Ovary (tissue), 3 donors: ENCODE data around the gene TCF12.

Source experiments
- EP300 ChIP-seq: sonication (generic); formaldehyde crosslinking; IDR thresholded peaks from one replicate; pipeline ENCODE4 v1.6.1; 2017; ENCODE audit warnings: antibody characterized with exemption
- POLR2A ChIP-seq: fragments of 450-650 bp; IDR thresholded peaks from one replicate; pipeline ENCODE4 v1.6.1; 2017; ENCODE audit warnings: antibody characterized with exemption, mild to moderate bottlenecking, moderate library complexity
- TF ChIP-seq, protein P1 (sequence below), 3 donors: fragments of 450-650 bp in 2 of 3; fragments of 200-600 bp in 1 of 3; IDR thresholded peaks; one replicate each; pipeline versions ENCODE4 v1.5.1 to v1.8.0; 2016 to 2022; ENCODE audit warnings: antibody characterized with exemption in 3 of 3, mild to moderate bottlenecking in 1 of 3
- donor health status: DM: no; HTN: no; CAD: no.

DNA sequence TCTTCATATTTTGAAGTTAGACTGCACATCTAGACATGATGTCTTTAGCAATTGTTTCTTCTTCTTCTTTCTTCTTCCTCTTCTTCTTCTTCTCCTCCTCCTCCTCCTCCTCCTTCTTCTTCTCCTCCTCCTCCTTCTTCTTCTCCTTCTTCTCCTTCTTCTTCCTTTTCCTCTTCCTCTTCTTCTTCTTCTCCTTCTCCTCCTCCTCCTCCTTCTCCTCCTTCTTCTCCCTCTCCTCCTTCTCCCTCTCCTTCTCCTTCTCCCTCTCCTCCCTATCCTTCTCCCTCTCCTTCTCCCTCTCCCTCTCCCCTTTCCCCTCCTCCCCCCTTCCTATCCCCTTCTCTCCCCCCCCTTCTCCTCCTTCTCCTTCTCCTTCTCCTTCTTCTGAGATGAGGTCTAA, 21.9 kb downstream of the TCF12 start:
- TF ChIP-seq, protein P1, sequence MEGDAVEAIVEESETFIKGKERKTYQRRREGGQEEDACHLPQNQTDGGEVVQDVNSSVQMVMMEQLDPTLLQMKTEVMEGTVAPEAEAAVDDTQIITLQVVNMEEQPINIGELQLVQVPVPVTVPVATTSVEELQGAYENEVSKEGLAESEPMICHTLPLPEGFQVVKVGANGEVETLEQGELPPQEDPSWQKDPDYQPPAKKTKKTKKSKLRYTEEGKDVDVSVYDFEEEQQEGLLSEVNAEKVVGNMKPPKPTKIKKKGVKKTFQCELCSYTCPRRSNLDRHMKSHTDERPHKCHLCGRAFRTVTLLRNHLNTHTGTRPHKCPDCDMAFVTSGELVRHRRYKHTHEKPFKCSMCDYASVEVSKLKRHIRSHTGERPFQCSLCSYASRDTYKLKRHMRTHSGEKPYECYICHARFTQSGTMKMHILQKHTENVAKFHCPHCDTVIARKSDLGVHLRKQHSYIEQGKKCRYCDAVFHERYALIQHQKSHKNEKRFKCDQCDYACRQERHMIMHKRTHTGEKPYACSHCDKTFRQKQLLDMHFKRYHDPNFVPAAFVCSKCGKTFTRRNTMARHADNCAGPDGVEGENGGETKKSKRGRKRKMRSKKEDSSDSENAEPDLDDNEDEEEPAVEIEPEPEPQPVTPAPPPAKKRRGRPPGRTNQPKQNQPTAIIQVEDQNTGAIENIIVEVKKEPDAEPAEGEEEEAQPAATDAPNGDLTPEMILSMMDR (IDR thresholded peaks at IDR 0.05), result no peak
- TF ChIP-seq POLR2A (no peak), EP300 (no peak)
